ENCODE results near the gene EPX. TPM values are rescaled to one million over a fixed set of nuclear protein-coding genes. Genes with fewer than 3 reads are reported as not detected.

EPX gene
- total RNA-seq, 5 donors from 2014 or later (not counting 1 experiment from before 2014, with no cell fraction given), result 0.13 TPM; not detected in 4

GRCh38 chr17:58202859-58203258 lies 10.3 kb downstream of the EPX start:
- H3K36me3 Mint-ChIP-seq, result peaks cover 16% of the 10 kb centered on the region
- Histone ChIP-seq H3K36me3 (ENCODE audit: control insufficient read depth in 2 of 2, extremely low read depth in 1 of 2, insufficient read depth in 1 of 2, low read length in 1 of 2) (peaks cover 3 to 14% of the 10 kb centered on the region in 2 donors), H3K4me1 (ENCODE audit: control insufficient read depth in 1 of 2, extremely low read depth in 1 of 2, insufficient read depth in 2 of 2, low read length in 2 of 2) (no peaks in the 10 kb centered on the region), H3K9me3 (no peaks in the 10 kb centered on the region), H3K27ac (ENCODE audit: low read length) (no peak overlapping the region), H3K27me3 (replicated peaks in 1 of 2; ENCODE audit: control insufficient read depth in 2 of 2, extremely low read depth in 1 of 2, insufficient read depth in 2 of 2, low read length in 1 of 2) (peaks cover 0 to 22% of the 10 kb centered on the region in 2 experiments), H3K4me3 (ENCODE audit: control insufficient read depth in 1 of 2, extremely low read depth in 1 of 2, low read length in 1 of 2) (no peak overlapping the region)
- no peak for DNase-seq
- WGBS (ENCODE audit: insufficient coverage), result 93% methylated on average over 7 of the region's 7 CpGs
- H3K9me3 Mint-ChIP-seq, result no peaks in the 10 kb centered on the region
- POLR2A ChIA-PET, result no interaction called here
- no peak overlapping the region for H3K27ac Mint-ChIP-seq
- peaks cover 4 to 21% of the 10 kb centered on the region in 2 donors for H3K27me3 Mint-ChIP-seq
- H3K4me1 Mint-ChIP-seq, result peaks cover 0 to 3% (median 2%) of the 10 kb centered on the region in 3 donors
- CTCF ChIA-PET, result interaction anchor here in 1 of 2 donors (1.5 kb wide), 1 partner anchor 81 kb away, joined by 3 read pairs; no protein-coding TSS in a partner anchor
- ATAC-seq (replicated peaks in 1 of 4), result no peak
- no peak overlapping the region for H3K4me3 Mint-ChIP-seq

GRCh38 chr17:58204796-58205195 lies 12.3 kb downstream of the EPX start:
- Mint-ChIP-seq H3K36me3 (peaks cover 29% of the 10 kb centered on the region), H3K27ac (no peak overlapping the region), H3K4me3 (no peak overlapping the region), H3K9me3 (no peaks in the 10 kb centered on the region), H3K4me1 (peaks cover 0 to 3% (median 2%) of the 10 kb centered on the region in 3 donors), H3K27me3 (peaks cover 0 to 6% of the 10 kb centered on the region in 2 donors)
- WGBS (ENCODE audit: insufficient coverage), result 94% methylated on average over 2 of the region's 5 CpGs
- Histone ChIP-seq H3K27me3 (replicated peaks in 1 of 2; ENCODE audit: control insufficient read depth in 2 of 2, extremely low read depth in 1 of 2, insufficient read depth in 2 of 2, low read length in 1 of 2) (peaks cover 0 to 5% of the 10 kb centered on the region in 2 experiments), H3K9me3 (no peaks in the 10 kb centered on the region), H3K36me3 (ENCODE audit: control insufficient read depth in 2 of 2, extremely low read depth in 1 of 2, insufficient read depth in 1 of 2, low read length in 1 of 2) (peaks cover 3 to 23% of the 10 kb centered on the region in 2 donors), H3K27ac (ENCODE audit: low read length) (no peak overlapping the region), H3K4me1 (ENCODE audit: control insufficient read depth in 1 of 2, extremely low read depth in 1 of 2, insufficient read depth in 2 of 2, low read length in 2 of 2) (no peaks in the 10 kb centered on the region), H3K4me3 (ENCODE audit: control insufficient read depth in 1 of 2, extremely low read depth in 1 of 2, low read length in 1 of 2) (no peak overlapping the region)
- POLR2A ChIA-PET, result no interaction called here
- CTCF ChIA-PET, result no interaction called here
- DNase-seq (no peak), ATAC-seq (replicated peaks in 1 of 4) (no peak)

- Mint-ChIP-seq H3K9me3 (no peaks in the 10 kb centered on the region), H3K27me3 (no peaks in the 10 kb centered on the region), H3K36me3 (peaks cover 40% of the 10 kb centered on the region), H3K4me3 (no peak overlapping the region), H3K27ac (no peak overlapping the region), H3K4me1 (no peaks in the 10 kb centered on the region)
- WGBS (ENCODE audit: insufficient coverage), result 85% methylated on average over 9 of the region's 11 CpGs
- ATAC-seq (replicated peaks in 1 of 4) (no peak), DNase-seq (no peak)
- no peaks in the 10 kb centered on the region for H3K4me1 ChIP-seq (ENCODE audit: control insufficient read depth in 1 of 2, extremely low read depth in 1 of 2, insufficient read depth in 2 of 2, low read length in 2 of 2)
- POLR2A ChIA-PET, result no interaction called here
- H3K9me3 ChIP-seq, result no peaks in the 10 kb centered on the region
- no peaks in the 10 kb centered on the region for H3K27me3 ChIP-seq (replicated peaks in 1 of 2; ENCODE audit: control insufficient read depth in 2 of 2, extremely low read depth in 1 of 2, insufficient read depth in 2 of 2, low read length in 1 of 2)
- no peak overlapping the region for H3K27ac ChIP-seq (ENCODE audit: low read length)
- no peak overlapping the region for H3K4me3 ChIP-seq (ENCODE audit: control insufficient read depth in 1 of 2, extremely low read depth in 1 of 2, low read length in 1 of 2)
- CTCF ChIA-PET, result no interaction called here
- peaks cover 3 to 34% of the 10 kb centered on the region in 2 donors for H3K36me3 ChIP-seq (ENCODE audit: control insufficient read depth in 2 of 2, extremely low read depth in 1 of 2, insufficient read depth in 1 of 2, low read length in 1 of 2)
These were observed 13.4 kb downstream of the EPX start for GRCh38 chr17:58205936-58206335.

- Mint-ChIP-seq H3K9me3 (no peaks in the 10 kb centered on the region), H3K4me3 (no peak overlapping the region), H3K27me3 (no peaks in the 10 kb centered on the region), H3K4me1 (no peaks in the 10 kb centered on the region), H3K27ac (no peak overlapping the region), H3K36me3 (peaks cover 50% of the 10 kb centered on the region)
- POLR2A ChIA-PET, result no interaction called here
- no peak for DNase-seq
- no peak for ATAC-seq (replicated peaks in 1 of 4)
- Histone ChIP-seq H3K27me3 (replicated peaks in 1 of 2; ENCODE audit: control insufficient read depth in 2 of 2, extremely low read depth in 1 of 2, insufficient read depth in 2 of 2, low read length in 1 of 2) (no peaks in the 10 kb centered on the region), H3K4me3 (ENCODE audit: control insufficient read depth in 1 of 2, extremely low read depth in 1 of 2, low read length in 1 of 2) (no peak overlapping the region), H3K9me3 (no peaks in the 10 kb centered on the region), H3K27ac (ENCODE audit: low read length) (no peak overlapping the region), H3K4me1 (ENCODE audit: control insufficient read depth in 1 of 2, extremely low read depth in 1 of 2, insufficient read depth in 2 of 2, low read length in 2 of 2) (no peaks in the 10 kb centered on the region), H3K36me3 (ENCODE audit: control insufficient read depth in 2 of 2, extremely low read depth in 1 of 2, insufficient read depth in 1 of 2, low read length in 1 of 2) (peaks cover 3 to 46% of the 10 kb centered on the region in 2 donors)
- no CpG with 5 or more reads among the region's 3 CpGs for WGBS (ENCODE audit: insufficient coverage)
- CTCF ChIA-PET, result no interaction called here
These were observed 14.9 kb downstream of the EPX start for GRCh38 chr17:58207451-58207850.

- H3K9me3 Mint-ChIP-seq, result no peaks in the 10 kb centered on the region
- ChIA-PET POLR2A (no interaction called here), CTCF (no interaction called here)
- DNase-seq (no peak), ATAC-seq (replicated peaks in 1 of 4) (no peak)
- no peak overlapping the region for H3K4me3 Mint-ChIP-seq
- peaks cover 56% of the 10 kb centered on the region for H3K36me3 Mint-ChIP-seq
- H3K27me3 Mint-ChIP-seq, result no peaks in the 10 kb centered on the region
- H3K27ac Mint-ChIP-seq, result no peak overlapping the region
- Histone ChIP-seq H3K36me3 (ENCODE audit: control insufficient read depth in 2 of 2, extremely low read depth in 1 of 2, insufficient read depth in 1 of 2, low read length in 1 of 2) (peaks cover 3 to 53% of the 10 kb centered on the region in 2 donors), H3K27me3 (replicated peaks in 1 of 2; ENCODE audit: control insufficient read depth in 2 of 2, extremely low read depth in 1 of 2, insufficient read depth in 2 of 2, low read length in 1 of 2) (no peaks in the 10 kb centered on the region), H3K9me3 (no peaks in the 10 kb centered on the region), H3K27ac (ENCODE audit: low read length) (no peak overlapping the region), H3K4me1 (ENCODE audit: control insufficient read depth in 1 of 2, extremely low read depth in 1 of 2, insufficient read depth in 2 of 2, low read length in 2 of 2) (no peaks in the 10 kb centered on the region), H3K4me3 (ENCODE audit: control insufficient read depth in 1 of 2, extremely low read depth in 1 of 2, low read length in 1 of 2) (no peak overlapping the region)
- H3K4me1 Mint-ChIP-seq, result no peaks in the 10 kb centered on the region
- 90% methylated on average over 2 of the region's 5 CpGs for WGBS (ENCODE audit: insufficient coverage)
These were observed 15.8 kb downstream of the EPX start for GRCh38 chr17:58208344-58208743.

GRCh38 chr17:58210922-58211321 lies 18.4 kb downstream of the EPX start:
- ATAC-seq (replicated peaks in 1 of 4), result no peak
- Histone ChIP-seq H3K27ac (ENCODE audit: low read length) (no peak overlapping the region), H3K27me3 (replicated peaks in 1 of 2; ENCODE audit: control insufficient read depth in 2 of 2, extremely low read depth in 1 of 2, insufficient read depth in 2 of 2, low read length in 1 of 2) (no peaks in the 10 kb centered on the region), H3K9me3 (no peaks in the 10 kb centered on the region), H3K4me3 (ENCODE audit: control insufficient read depth in 1 of 2, extremely low read depth in 1 of 2, low read length in 1 of 2) (no peak overlapping the region), H3K36me3 (ENCODE audit: control insufficient read depth in 2 of 2, extremely low read depth in 1 of 2, insufficient read depth in 1 of 2, low read length in 1 of 2) (peaks cover 3 to 63% of the 10 kb centered on the region in 2 donors), H3K4me1 (ENCODE audit: control insufficient read depth in 1 of 2, extremely low read depth in 1 of 2, insufficient read depth in 2 of 2, low read length in 2 of 2) (no peaks in the 10 kb centered on the region)
- CTCF ChIA-PET, result no interaction called here
- Mint-ChIP-seq H3K36me3 (peaks cover 64% of the 10 kb centered on the region), H3K9me3 (no peaks in the 10 kb centered on the region), H3K27me3 (no peaks in the 10 kb centered on the region), H3K4me1 (no peaks in the 10 kb centered on the region), H3K4me3 (no peak overlapping the region), H3K27ac (no peak overlapping the region)
- POLR2A ChIA-PET, result no interaction called here
- 100% methylated on average over 1 of the region's 5 CpGs for WGBS (ENCODE audit: insufficient coverage)
- DNase-seq, result no peak

- Mint-ChIP-seq H3K4me1 (peaks cover 17 to 21% (median 18%) of the 10 kb centered on the region in 3 donors), H3K27me3 (no peaks in the 10 kb centered on the region), H3K9me3 (no peaks in the 10 kb centered on the region), H3K4me3 (no peak overlapping the region), H3K27ac (no peak overlapping the region), H3K36me3 (peaks cover 34% of the 10 kb centered on the region)
- CTCF ChIA-PET, result interaction anchor here in 1 of 2 donors (0.6 kb wide), 1 partner anchor 1186 kb away, joined by 4 read pairs; no protein-coding TSS in a partner anchor
- H3K4me3 ChIP-seq (ENCODE audit: control insufficient read depth in 1 of 2, extremely low read depth in 1 of 2, low read length in 1 of 2), result no peak overlapping the region
- no peak overlapping the region for H3K27ac ChIP-seq (ENCODE audit: low read length)
- H3K9me3 ChIP-seq, result no peaks in the 10 kb centered on the region
- H3K36me3 ChIP-seq (ENCODE audit: control insufficient read depth in 2 of 2, extremely low read depth in 1 of 2, insufficient read depth in 1 of 2, low read length in 1 of 2), result peaks cover 0 to 38% of the 10 kb centered on the region in 2 donors
- ATAC-seq (replicated peaks in 1 of 4) (no peak), DNase-seq (no peak)
- peaks cover 10 to 19% of the 10 kb centered on the region in 2 experiments for H3K4me1 ChIP-seq (ENCODE audit: control insufficient read depth in 1 of 2, extremely low read depth in 1 of 2, insufficient read depth in 2 of 2, low read length in 2 of 2)
- H3K27me3 ChIP-seq (replicated peaks in 1 of 2; ENCODE audit: control insufficient read depth in 2 of 2, extremely low read depth in 1 of 2, insufficient read depth in 2 of 2, low read length in 1 of 2), result no peaks in the 10 kb centered on the region
- POLR2A ChIA-PET, result no interaction called here
These were observed 23.2 kb downstream of the EPX start for GRCh38 chr17:58215685-58216084.

Measured in T-cell (primary cell).